Activated CD8-positive, alpha-beta T cell treated with anti-CD3 and anti-CD28 coated beads for 36 hours (primary cell): Measurements from ENCODE around the gene ADIPOR2. TPM values are rescaled to one million over a fixed set of nuclear protein-coding genes. Genes with fewer than 3 reads are reported as not detected.

Source experiments
- ATAC-seq: fragments of 200-7000 bp; cut with Tn5 transposase; one replicate; pipeline ENCODE4 v1.10.0; 2021; ENCODE audit warnings: mild to moderate bottlenecking, moderate library complexity
- CTCF ChIA-PET: fragments of 350-600 bp; sonication (Branson Sonifier 250); formaldehyde crosslinking; loops from one replicate; lab custom pipeline; 2021; ENCODE audit warnings: antibody characterized with exemption; lab: Charles Lee
- POLR2A ChIA-PET: fragments of 350-600 bp; sonication (Branson Sonifier 250); formaldehyde crosslinking; loops from one replicate; lab custom pipeline; 2021; ENCODE audit warnings: antibody characterized with exemption; lab: Charles Lee
- DNase-seq: peaks from one replicate; pipeline ENCODE4 v3.0.0-alpha.2; 2020
- H3K27ac Mint-ChIP-seq: one replicate; pipeline ENCODE4 v1.8.0; 2021; ENCODE audit warnings: mild to moderate bottlenecking, mixed read lengths
- H3K27me3 Mint-ChIP-seq: one replicate; pipeline ENCODE4 v1.8.0; 2021; ENCODE audit warnings: mixed read lengths
- H3K36me3 Mint-ChIP-seq: one replicate; pipeline ENCODE4 v1.8.0; 2021; ENCODE audit warnings: low read depth, mixed read lengths
- H3K4me1 Mint-ChIP-seq: one replicate; pipeline ENCODE4 v1.8.0; 2021; ENCODE audit warnings: low read depth, mixed read lengths
- H3K4me3 Mint-ChIP-seq: one replicate; pipeline ENCODE4 v1.8.0; 2021; ENCODE audit warnings: mild to moderate bottlenecking, moderate library complexity, mixed read lengths
- H3K9me3 Mint-ChIP-seq: one replicate; pipeline ENCODE4 v1.8.0; 2021; ENCODE audit warnings: mixed read lengths
- intact Hi-C: fragments of 100-400 bp; cut with micrococcal nuclease; formaldehyde crosslinking; loops from one replicate; pipeline ENCODE4 v1.10.0; 2022
- total RNA-seq, 2 experiments: library from RNA; stranded (reverse); gene quantifications; one replicate each; pipeline ENCODE4 v1.2.3, GENCODE V29; 2021
- TF ChIP-seq, protein P1 (sequence below): fragments of 200-600 bp; IDR thresholded peaks from one replicate; pipeline ENCODE4 v1.8.0; 2022; ENCODE audit warnings: antibody characterized with exemption, mild to moderate bottlenecking

Gene ADIPOR2
- total RNA-seq, 2 experiments from 2014 or later = 48.3 to 49.9 TPM

DNA sequence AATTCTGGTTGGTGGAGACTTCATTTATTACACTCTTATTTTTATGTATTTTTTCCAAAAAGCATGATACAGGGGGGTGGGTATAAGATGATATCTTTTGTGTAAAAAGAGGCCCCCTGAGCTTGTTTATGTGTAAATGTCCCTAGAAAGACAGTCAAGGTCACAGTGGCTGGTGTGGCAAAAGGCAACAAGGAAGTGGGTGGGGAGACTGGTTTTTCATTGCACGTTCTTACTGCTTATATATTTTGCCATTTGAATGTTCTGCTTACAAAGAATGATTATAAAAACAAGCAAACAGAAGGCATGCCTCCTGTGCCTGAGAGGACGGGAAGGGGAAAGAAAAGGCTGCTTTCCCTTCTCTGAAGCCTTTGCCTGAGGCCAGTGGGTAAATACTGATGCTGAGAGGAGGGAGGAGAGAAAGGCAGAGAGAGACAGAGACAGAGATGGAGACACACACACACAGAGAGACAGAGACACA is 24.1 kb upstream of the ADIPOR2 start:
- DNase-seq (peak; percentile 27), ATAC-seq (no peak)
- no peak overlapping the region for H3K4me3 Mint-ChIP-seq
- ChIA-PET CTCF (interaction anchor here (0.7 to 1.3 kb wide), 4 partner anchors 13 to 125 kb away, joined by 3 to 8 read pairs (median 3); partner anchors contain the start of gene ADIPOR2), POLR2A (interaction anchor here (1.5 kb wide), 1 partner anchor 10 kb away, joined by 4 read pairs; no protein-coding TSS in a partner anchor)
- H3K27ac Mint-ChIP-seq = peak overlapping the region; percentile 70
- H3K27me3 Mint-ChIP-seq = no peaks in the 10 kb centered on the region
- H3K4me1 Mint-ChIP-seq = peaks cover 44% of the 10 kb centered on the region
- TF ChIP-seq, protein P1, sequence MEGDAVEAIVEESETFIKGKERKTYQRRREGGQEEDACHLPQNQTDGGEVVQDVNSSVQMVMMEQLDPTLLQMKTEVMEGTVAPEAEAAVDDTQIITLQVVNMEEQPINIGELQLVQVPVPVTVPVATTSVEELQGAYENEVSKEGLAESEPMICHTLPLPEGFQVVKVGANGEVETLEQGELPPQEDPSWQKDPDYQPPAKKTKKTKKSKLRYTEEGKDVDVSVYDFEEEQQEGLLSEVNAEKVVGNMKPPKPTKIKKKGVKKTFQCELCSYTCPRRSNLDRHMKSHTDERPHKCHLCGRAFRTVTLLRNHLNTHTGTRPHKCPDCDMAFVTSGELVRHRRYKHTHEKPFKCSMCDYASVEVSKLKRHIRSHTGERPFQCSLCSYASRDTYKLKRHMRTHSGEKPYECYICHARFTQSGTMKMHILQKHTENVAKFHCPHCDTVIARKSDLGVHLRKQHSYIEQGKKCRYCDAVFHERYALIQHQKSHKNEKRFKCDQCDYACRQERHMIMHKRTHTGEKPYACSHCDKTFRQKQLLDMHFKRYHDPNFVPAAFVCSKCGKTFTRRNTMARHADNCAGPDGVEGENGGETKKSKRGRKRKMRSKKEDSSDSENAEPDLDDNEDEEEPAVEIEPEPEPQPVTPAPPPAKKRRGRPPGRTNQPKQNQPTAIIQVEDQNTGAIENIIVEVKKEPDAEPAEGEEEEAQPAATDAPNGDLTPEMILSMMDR = no peak
- H3K36me3 Mint-ChIP-seq = no peaks in the 10 kb centered on the region
- intact Hi-C loops = no loop called here
- H3K9me3 Mint-ChIP-seq = peaks cover 3% of the 10 kb centered on the region

DNA sequence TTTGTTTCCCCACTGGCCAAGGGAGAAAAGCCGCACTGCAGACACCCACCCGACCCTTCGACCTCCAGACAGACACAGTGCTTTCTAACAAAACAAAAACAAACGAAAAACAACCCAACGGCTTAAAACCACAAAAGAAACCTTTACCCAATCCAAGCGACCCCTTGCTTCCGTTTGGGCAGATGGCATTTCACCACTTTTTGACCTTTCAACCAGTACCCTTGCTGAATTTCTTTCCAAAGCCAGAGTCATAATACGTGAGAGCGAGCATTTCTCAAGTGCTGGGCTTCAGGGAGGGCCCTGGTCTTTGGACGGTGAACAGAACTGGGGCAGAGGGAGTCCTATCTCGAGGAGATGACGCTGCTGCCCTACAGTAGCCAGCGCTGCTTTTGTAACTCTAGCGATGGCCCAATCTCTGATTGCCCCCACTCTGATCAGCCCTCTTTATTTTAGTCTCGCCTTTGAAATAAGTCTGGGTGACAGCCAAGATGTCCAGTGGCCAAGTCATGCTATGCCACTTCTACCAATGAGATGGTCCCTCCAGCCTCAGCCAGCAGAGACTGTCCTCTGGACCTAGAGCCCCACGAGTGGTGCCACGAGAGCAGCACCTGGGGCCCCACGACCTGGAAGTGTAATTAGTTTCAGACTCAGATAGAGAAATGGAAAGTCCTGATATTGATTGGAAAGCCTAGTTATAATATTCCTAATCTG is 21.9 kb upstream of the ADIPOR2 start:
- H3K27ac Mint-ChIP-seq = peak overlapping the region; percentile 60
- H3K4me1 Mint-ChIP-seq = peaks cover 37% of the 10 kb centered on the region
- ATAC-seq (peak; percentile 38), DNase-seq (no peak)
- H3K36me3 Mint-ChIP-seq = no peaks in the 10 kb centered on the region
- no peak overlapping the region for H3K4me3 Mint-ChIP-seq
- peaks cover under 1% of the 10 kb centered on the region for H3K9me3 Mint-ChIP-seq
- ChIA-PET POLR2A (no interaction called here), CTCF (interaction anchor here (0.6 to 1.7 kb wide), 5 partner anchors 13 to 122 kb away, joined by 3 to 6 read pairs (median 4); partner anchors contain the start of gene ADIPOR2)
- H3K27me3 Mint-ChIP-seq = no peaks in the 10 kb centered on the region
- TF ChIP-seq, protein P1 = no peak
- intact Hi-C loops = no loop called here

DNA sequence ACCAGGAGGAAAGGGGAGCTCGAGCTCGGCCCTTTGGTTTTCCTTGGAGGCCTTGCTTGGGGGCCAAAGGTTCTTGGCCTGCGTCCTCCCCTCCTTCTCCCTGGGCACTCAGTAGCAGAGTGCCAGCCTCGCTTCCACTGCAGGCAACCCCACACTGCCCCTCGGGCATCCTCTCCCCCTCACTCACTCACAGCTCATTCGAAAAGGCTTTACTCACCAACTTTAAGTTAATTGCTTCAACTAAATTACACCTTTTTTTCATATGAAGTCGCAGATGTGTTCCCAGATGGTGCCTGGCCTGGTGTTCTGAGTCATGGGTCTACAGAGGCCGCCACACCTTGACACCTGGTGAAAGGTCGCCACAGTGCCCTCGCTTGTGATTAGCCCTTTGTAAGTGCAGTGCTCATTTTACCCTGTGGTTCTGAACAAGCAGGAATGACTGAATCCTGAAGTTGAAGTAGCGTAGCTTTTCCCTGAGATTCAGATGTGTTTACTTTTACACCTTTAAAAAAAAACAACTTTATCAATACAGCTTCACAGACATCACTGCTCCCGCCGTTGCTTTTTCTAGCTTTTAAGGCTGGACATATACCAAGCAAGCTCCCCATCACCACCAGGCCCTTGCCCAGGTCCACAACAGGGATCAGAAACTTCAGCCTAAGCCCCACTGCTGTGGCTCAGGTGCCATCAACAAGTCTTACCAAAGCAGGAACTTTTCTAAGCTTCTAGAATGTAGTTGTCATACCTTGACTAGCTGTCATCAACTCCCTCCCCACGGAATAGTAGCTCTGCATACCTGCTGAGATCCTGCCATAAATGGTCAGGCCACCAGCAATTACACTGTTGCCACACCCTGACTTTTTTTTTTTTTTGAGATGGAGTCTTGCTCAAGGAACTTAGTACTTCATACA is 20.3 kb upstream of the ADIPOR2 start:
- POLR2A ChIA-PET = interaction anchor here (0.6 to 2.2 kb wide), 4 partner anchors 8 to 16 kb away, joined by 3 to 8 read pairs (median 3); no protein-coding TSS in a partner anchor
- ATAC-seq (peak; percentile 52), DNase-seq (no peak)
- Mint-ChIP-seq H3K36me3 (no peaks in the 10 kb centered on the region), H3K9me3 (no peaks in the 10 kb centered on the region), H3K4me1 (peaks cover 26% of the 10 kb centered on the region), H3K27me3 (no peaks in the 10 kb centered on the region), H3K27ac (no peak overlapping the region), H3K4me3 (no peak overlapping the region)
- CTCF ChIA-PET = interaction anchor here (0.7 to 1.7 kb wide), 5 partner anchors 18 to 128 kb away, joined by 3 to 6 read pairs (median 5); partner anchors contain the start of gene ADIPOR2
- intact Hi-C loops = no loop called here
- TF ChIP-seq, protein P1 = no peak

DNA sequence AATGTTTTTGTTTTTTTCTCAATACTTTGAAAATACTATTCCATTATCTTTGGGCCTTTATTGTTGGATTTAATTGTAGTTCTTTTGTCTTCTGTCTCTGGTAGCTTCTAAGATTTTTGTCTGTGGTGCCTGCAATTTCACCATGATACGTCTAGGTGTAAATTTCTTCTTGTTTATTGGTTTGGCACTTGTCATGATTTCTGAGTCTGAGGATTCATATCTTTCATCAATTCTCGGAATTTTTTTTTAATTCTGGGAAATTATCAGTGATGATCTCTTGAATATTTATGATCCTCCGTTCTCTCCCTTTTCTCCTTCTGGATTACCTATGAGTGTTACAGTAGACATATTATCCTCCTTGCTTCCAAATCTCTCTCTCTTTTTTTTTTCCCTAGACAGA is 14.8 kb upstream of the ADIPOR2 start:
- Mint-ChIP-seq H3K36me3 (no peaks in the 10 kb centered on the region), H3K4me3 (no peak overlapping the region)
- POLR2A ChIA-PET = no interaction called here

More for the DNA sequence above, 14.8 kb upstream of the ADIPOR2 start:
- ATAC-seq (no peak), DNase-seq (no peak)
- Mint-ChIP-seq H3K4me1 (no peaks in the 10 kb centered on the region), H3K9me3 (no peaks in the 10 kb centered on the region), H3K27ac (no peak overlapping the region), H3K27me3 (no peaks in the 10 kb centered on the region)
- TF ChIP-seq, protein P1 = no peak
- CTCF ChIA-PET = interaction anchor here (1.0 to 1.3 kb wide), 2 partner anchors 42 to 115 kb away, joined by 4 to 6 read pairs; no protein-coding TSS in a partner anchor
- intact Hi-C loops = no loop called here
